Measurements from ENCODE around the gene RSBN1L.

- no peak for TF ChIP-seq FOXA1 (IDR thresholded peaks at IDR 0.05)
- no peak for TF ChIP-seq L3MBTL2 (conservative IDR thresholded peaks at IDR 0.05)
- TF ChIP-seq CTBP1 (IDR thresholded peaks at IDR 0.05; ENCODE audit: borderline replicate concordance), result no peak
- TF ChIP-seq PKNOX1 (IDR thresholded peaks at IDR 0.05), result no peak
- TF ChIP-seq SUZ12 (IDR thresholded peaks at IDR 0.05), result no peak
- TF ChIP-seq TARDBP (IDR thresholded peaks at IDR 0.05), result no peak
- TF ChIP-seq ELF4 (IDR thresholded peaks at IDR 0.05), result no peak
Observed at GRCh38 chr7:77746824-77747165, 50.5 kb downstream of the RSBN1L start.

Data from HEK293T (cell line).